Bronchial epithelial cell (primary cell): ENCODE results near the gene ASAH2. TPM values are rescaled to one million over a fixed set of nuclear protein-coding genes. Genes with fewer than 3 reads are reported as not detected.

ENCODE experiments used
- DNase-seq: peaks from one replicate; pipeline ENCODE4 v3.0.0-alpha.2; 2010; ENCODE audit warnings: low read depth
- FAIRE-seq: peaks from 2 replicates; lab custom pipeline; 2011; peaks lifted over from hg19 to GRCh38; lab: Jason Lieb, UNC
- H3K27me3 ChIP-seq: 2 replicates; pipeline ENCODE4 v1.5.1; 2011; ENCODE audit warnings: low read length; ENCODE audit not compliant: control insufficient read depth, insufficient read depth
- H3K36me3 ChIP-seq: 2 replicates; pipeline ENCODE4 v1.5.1; 2011; ENCODE audit warnings: low read length; ENCODE audit not compliant: control insufficient read depth, insufficient read depth
- H3K4me3 ChIP-seq: 2 replicates; pipeline ENCODE4 v1.5.1; 2011; ENCODE audit warnings: mild to moderate bottlenecking, low read depth, low read length, control low read depth
- CTCF ChIP-seq: IDR thresholded peaks from 2 replicates; pipeline ENCODE4 v1.5.1; 2011; ENCODE audit warnings: mild to moderate bottlenecking, moderate library complexity, low read length, control low read depth, inconsistent platforms; ENCODE audit not compliant: insufficient read depth, severe bottlenecking
- total RNA-seq: library from RNA; depleted of rRNA; stranded (reverse); fragments of >200 nt; gene quantifications from 2 replicates; pipeline ENCODE4 v1.2.1, GENCODE V29; 2014

The ASAH2 gene
- total RNA-seq, 1 donor from 2014 or later, result 1.6 TPM

- TF ChIP-seq CTCF, result no peak
- H3K4me3 ChIP-seq, result no peak overlapping the region
- no peak for FAIRE-seq
- H3K27me3 ChIP-seq, result peaks cover 2% of the 10 kb centered on the region
- H3K36me3 ChIP-seq, result no peaks in the 10 kb centered on the region
- no peak for DNase-seq
Observed at GRCh38 chr10:50281210-50281966, 30.1 kb upstream of the ASAH2 start.

GRCh38 chr10:50280049-50280841 lies 28.9 kb upstream of the ASAH2 start:
- no peak overlapping the region for H3K4me3 ChIP-seq
- H3K27me3 ChIP-seq, result peaks cover 2% of the 10 kb centered on the region
- FAIRE-seq (no peak), DNase-seq (no peak)
- H3K36me3 ChIP-seq, result no peaks in the 10 kb centered on the region
- TF ChIP-seq CTCF, result no peak

- no peak overlapping the region for H3K4me3 ChIP-seq
- peaks cover 2% of the 10 kb centered on the region for H3K27me3 ChIP-seq
- no peak for TF ChIP-seq CTCF
- no peak for FAIRE-seq
- H3K36me3 ChIP-seq, result no peaks in the 10 kb centered on the region
- peak; percentile 51 for DNase-seq
Observed at GRCh38 chr10:50279489-50279888, 28.2 kb upstream of the ASAH2 start.

- FAIRE-seq (no peak), DNase-seq (peak; percentile 37)
Observed at GRCh38 chr10:50275650-50276235, 24.4 kb upstream of the ASAH2 start.

GRCh38 chr10:50272531-50272930 lies 21.2 kb upstream of the ASAH2 start:
- DNase-seq (no peak), FAIRE-seq (no peak)
- TF ChIP-seq CTCF, result no peak
- Histone ChIP-seq H3K4me3 (no peak overlapping the region), H3K27me3 (no peaks in the 10 kb centered on the region), H3K36me3 (no peaks in the 10 kb centered on the region)

More at GRCh38 chr10:50275650-50276235, 24.4 kb upstream of the ASAH2 start:
- no peaks in the 10 kb centered on the region for H3K27me3 ChIP-seq
- H3K4me3 ChIP-seq, result no peak overlapping the region
- TF ChIP-seq CTCF, result peak; percentile 70
- no peaks in the 10 kb centered on the region for H3K36me3 ChIP-seq
